ENCODE data around the gene PRXL2B. TPM values are rescaled to one million over a fixed set of nuclear protein-coding genes. Genes with fewer than 3 reads are reported as not detected.
A peak's percentile ranks its signal among the peaks of the same experiment; 100 is the strongest.

The PRXL2B gene
- total RNA-seq, 4 donors from 2014 or later = 7.1 to 19.2 (median 8.8) TPM

GRCh38 chr1:2541619-2542245 is 44.8 kb upstream of the PRXL2B start:
- ATAC-seq (ENCODE audit: low FRiP score) = no peak
- DNase-seq (ENCODE audit: low spot score) = no peak
- TF ChIP-seq CTCF (IDR thresholded peaks at IDR 0.05) = no peak

- DNase-seq (ENCODE audit: low spot score) (no peak), ATAC-seq (ENCODE audit: low FRiP score) (no peak)
- TF ChIP-seq CTCF (IDR thresholded peaks at IDR 0.05) = no peak
These were observed 44.2 kb upstream of the PRXL2B start for GRCh38 chr1:2542246-2542915.

GRCh38 chr1:2543543-2544092 is 43.0 kb upstream of the PRXL2B start:
- ATAC-seq (ENCODE audit: low FRiP score) = no peak
- TF ChIP-seq CTCF (IDR thresholded peaks at IDR 0.05) = no peak
- DNase-seq (ENCODE audit: low spot score) = no peak

- ATAC-seq (ENCODE audit: low FRiP score) (no peak), DNase-seq (ENCODE audit: low spot score) (no peak)
- no peak for TF ChIP-seq CTCF (IDR thresholded peaks at IDR 0.05)
These were observed 42.3 kb upstream of the PRXL2B start for GRCh38 chr1:2544093-2544874.

- ATAC-seq (ENCODE audit: low FRiP score) (no peak), DNase-seq (ENCODE audit: low spot score) (no peak)
- TF ChIP-seq CTCF (IDR thresholded peaks at IDR 0.05) = no peak
These were observed 41.5 kb upstream of the PRXL2B start for GRCh38 chr1:2544875-2545640.

GRCh38 chr1:2545754-2546514 is 40.6 kb upstream of the PRXL2B start:
- peak; percentile 45 for ATAC-seq (ENCODE audit: low FRiP score)
- DNase-seq (ENCODE audit: low spot score) = peak; percentile 62
- TF ChIP-seq CTCF (IDR thresholded peaks at IDR 0.05) = no peak
